Smooth muscle cell (in vitro differentiated cells): ENCODE measurements around the gene WDR20. TPM values are rescaled to one million over a fixed set of nuclear protein-coding genes. Genes with fewer than 3 reads are reported as not detected.

Experiments used
- DNase-seq: peaks from one replicate; lab custom pipeline; 2025; ENCODE audit not compliant: unreplicated experiment; lab: John Stamatoyannopoulos, UW
- H2AFZ ChIP-seq: fragments of 200-600 bp; sonication (generic); 2 replicates; pipeline ENCODE4 v1.6.0; 2016; ENCODE audit warnings: antibody characterized with exemption, low read depth, mild to moderate bottlenecking
- H3F3A ChIP-seq: fragments of 200-600 bp; sonication (generic); 2 replicates; pipeline ENCODE4 v1.6.0; 2017; ENCODE audit warnings: antibody characterized with exemption, low read depth
- H3K27ac ChIP-seq: fragments of 200-600 bp; sonication (generic); 2 replicates; pipeline ENCODE4 v1.5.1; 2016; ENCODE audit warnings: low read depth, mild to moderate bottlenecking
- H3K27me3 ChIP-seq: fragments of 200-600 bp; sonication (generic); 2 replicates; pipeline ENCODE4 v1.6.1; 2016; ENCODE audit warnings: low read depth, mild to moderate bottlenecking
- H3K36me3 ChIP-seq: fragments of 200-600 bp; sonication (generic); 2 replicates; pipeline ENCODE4 v1.5.1; 2016; ENCODE audit warnings: low read depth
- H3K4me1 ChIP-seq: fragments of 200-600 bp; sonication (generic); 2 replicates; pipeline ENCODE4 v1.5.1; 2016; ENCODE audit warnings: low read depth
- H3K4me2 ChIP-seq: fragments of 200-600 bp; sonication (generic); 2 replicates; pipeline ENCODE4 v1.6.0; 2016; ENCODE audit warnings: mild to moderate bottlenecking
- H3K4me3 ChIP-seq: fragments of 200-600 bp; sonication (generic); 2 replicates; pipeline ENCODE4 v1.5.1; 2016; ENCODE audit warnings: mild to moderate bottlenecking
- H3K79me2 ChIP-seq: fragments of 200-600 bp; sonication (generic); 2 replicates; pipeline ENCODE4 v1.6.0; 2016; ENCODE audit warnings: low read depth, mild to moderate bottlenecking
- H3K9ac ChIP-seq: fragments of 200-600 bp; sonication (generic); 2 replicates; pipeline ENCODE4 v1.6.0; 2016; ENCODE audit warnings: low read depth
- H3K9me3 ChIP-seq: fragments of 200-600 bp; sonication (generic); replicated peaks from 2 replicates; pipeline ENCODE4 v1.5.1; 2016; ENCODE audit warnings: low read depth
- H4K20me1 ChIP-seq: fragments of 200-600 bp; sonication (generic); 2 replicates; pipeline ENCODE4 v1.6.0; 2016; ENCODE audit warnings: low read depth
- CTCF ChIP-seq: fragments of 200-600 bp; sonication (generic); IDR thresholded peaks from 2 replicates; pipeline ENCODE4 v1.5.1; 2017; ENCODE audit warnings: borderline replicate concordance, mild to moderate bottlenecking, antibody characterized with exemption; ENCODE audit not compliant: insufficient read depth, poor library complexity, severe bottlenecking
- WGBS: methylation state at CpG from one replicate; pipeline ENCODE4 v1.1.7; 2016; ENCODE audit warnings: low lambda C conversion rate; 5-methylcytosine and 5-hydroxymethylcytosine counted together
- polyA plus RNA-seq: library from polyadenylated mRNA; unstranded; fragments of >200 nt; fragmentation: Nextera tagmentation; extraction: Ambion mirVana; gene quantifications from 2 replicates; pipeline ENCODE4 v1.2.1, GENCODE V29; 2016
- total RNA-seq: library from RNA; depleted of rRNA; stranded (reverse); fragments of >200 nt; gene quantifications from 2 replicates; pipeline ENCODE4 v1.2.3, GENCODE V29; 2014

WDR20 gene
- total and polyA plus RNA-seq, 2 experiments from 2014 or later, result 12.0 to 19.4 TPM

- H3K4me2 ChIP-seq, result no peak overlapping the region
- H3K9me3 ChIP-seq, result no peaks in the 10 kb centered on the region
- no peaks in the 10 kb centered on the region for H3K27me3 ChIP-seq
- H2AFZ ChIP-seq, result no peak overlapping the region
- H3K4me3 ChIP-seq, result no peak overlapping the region
- H3K27ac ChIP-seq, result no peak overlapping the region
- H3K79me2 ChIP-seq, result no peaks in the 10 kb centered on the region
- no peaks in the 10 kb centered on the region for H3K4me1 ChIP-seq
- no peaks in the 10 kb centered on the region for H4K20me1 ChIP-seq
- no peak overlapping the region for H3K9ac ChIP-seq
- 92% methylated on average over 9 of the region's 9 CpGs for WGBS
- no peaks in the 10 kb centered on the region for H3K36me3 ChIP-seq
- DNase-seq, result no peak
- no peaks in the 10 kb centered on the region for H3F3A ChIP-seq
- TF ChIP-seq CTCF, result no peak
Measured at GRCh38 chr14:102229739-102230092, 90.0 kb downstream of the WDR20 start.

GRCh38 chr14:102230481-102231210 lies 90.9 kb downstream of the WDR20 start:
- Histone ChIP-seq H3K4me2 (no peak overlapping the region), H4K20me1 (no peaks in the 10 kb centered on the region), H2AFZ (no peak overlapping the region), H3K9ac (no peak overlapping the region), H3F3A (no peaks in the 10 kb centered on the region), H3K79me2 (no peaks in the 10 kb centered on the region), H3K4me3 (no peak overlapping the region), H3K27ac (no peak overlapping the region), H3K4me1 (no peaks in the 10 kb centered on the region), H3K36me3 (no peaks in the 10 kb centered on the region), H3K9me3 (no peaks in the 10 kb centered on the region), H3K27me3 (no peaks in the 10 kb centered on the region)
- 92% methylated on average over 22 of the region's 22 CpGs for WGBS
- DNase-seq, result no peak
- TF ChIP-seq CTCF, result no peak

GRCh38 chr14:102231476-102232347 lies 92.0 kb downstream of the WDR20 start:
- H3K27ac ChIP-seq, result no peak overlapping the region
- no peak overlapping the region for H2AFZ ChIP-seq
- WGBS, result 91% methylated on average over 22 of the region's 22 CpGs
- no peaks in the 10 kb centered on the region for H3K9me3 ChIP-seq
- H3K4me1 ChIP-seq, result no peaks in the 10 kb centered on the region
- DNase-seq, result no peak
- H3F3A ChIP-seq, result no peaks in the 10 kb centered on the region
- no peak overlapping the region for H3K4me3 ChIP-seq
- no peak overlapping the region for H3K9ac ChIP-seq
- TF ChIP-seq CTCF, result no peak
- H4K20me1 ChIP-seq, result no peaks in the 10 kb centered on the region
- H3K79me2 ChIP-seq, result no peaks in the 10 kb centered on the region
- no peaks in the 10 kb centered on the region for H3K27me3 ChIP-seq
- no peak overlapping the region for H3K4me2 ChIP-seq
- no peaks in the 10 kb centered on the region for H3K36me3 ChIP-seq

GRCh38 chr14:102232348-102232625 lies 92.6 kb downstream of the WDR20 start:
- 88% methylated on average over 9 of the region's 9 CpGs for WGBS
- Histone ChIP-seq H3K79me2 (no peaks in the 10 kb centered on the region), H3K27ac (no peak overlapping the region), H3K4me2 (no peak overlapping the region), H3K4me1 (no peaks in the 10 kb centered on the region), H4K20me1 (no peaks in the 10 kb centered on the region), H3K36me3 (no peaks in the 10 kb centered on the region), H3K9ac (no peak overlapping the region), H3K4me3 (no peak overlapping the region), H3K27me3 (no peaks in the 10 kb centered on the region), H2AFZ (no peak overlapping the region), H3K9me3 (no peaks in the 10 kb centered on the region), H3F3A (no peaks in the 10 kb centered on the region)
- DNase-seq, result no peak
- TF ChIP-seq CTCF, result no peak
